ENCODE results near the gene AK5. TPM values are rescaled to one million over a fixed set of nuclear protein-coding genes. Genes with fewer than 3 reads are reported as not detected.
A peak's percentile ranks its signal among the peaks of the same experiment; 100 is the strongest.

The AK5 gene
- total RNA-seq, 1 experiment from 2014 or later: 3.0 TPM

DNA sequence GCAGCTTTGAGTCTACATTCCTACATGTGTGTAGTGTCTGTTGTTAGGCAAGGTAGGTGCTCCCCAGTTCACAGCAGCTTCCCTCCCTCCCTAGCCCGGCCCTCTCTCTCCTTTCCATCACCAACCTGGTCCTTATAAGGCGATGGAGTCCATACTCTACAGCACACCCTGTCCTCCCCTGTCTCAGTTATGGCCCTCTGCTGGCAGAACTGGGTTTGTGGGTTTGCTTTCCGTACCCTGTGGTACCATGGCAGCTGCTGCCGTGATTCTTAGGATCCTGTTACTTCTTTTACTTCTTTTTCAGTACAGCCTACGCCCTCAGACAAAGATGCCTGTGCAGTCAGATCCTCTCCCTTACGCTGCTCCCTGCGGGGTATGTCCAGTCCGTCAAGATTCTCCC, 31.7 kb downstream of the AK5 start:
- ATAC-seq (peak; percentile 96), DNase-seq (ENCODE audit: low read depth, low spot score) (no peak)
- TF ChIP-seq TCF7L2 (IDR thresholded peaks at IDR 0.05; ENCODE audit: low read depth, low read length): no peak
- TF ChIP-seq, protein P1, sequence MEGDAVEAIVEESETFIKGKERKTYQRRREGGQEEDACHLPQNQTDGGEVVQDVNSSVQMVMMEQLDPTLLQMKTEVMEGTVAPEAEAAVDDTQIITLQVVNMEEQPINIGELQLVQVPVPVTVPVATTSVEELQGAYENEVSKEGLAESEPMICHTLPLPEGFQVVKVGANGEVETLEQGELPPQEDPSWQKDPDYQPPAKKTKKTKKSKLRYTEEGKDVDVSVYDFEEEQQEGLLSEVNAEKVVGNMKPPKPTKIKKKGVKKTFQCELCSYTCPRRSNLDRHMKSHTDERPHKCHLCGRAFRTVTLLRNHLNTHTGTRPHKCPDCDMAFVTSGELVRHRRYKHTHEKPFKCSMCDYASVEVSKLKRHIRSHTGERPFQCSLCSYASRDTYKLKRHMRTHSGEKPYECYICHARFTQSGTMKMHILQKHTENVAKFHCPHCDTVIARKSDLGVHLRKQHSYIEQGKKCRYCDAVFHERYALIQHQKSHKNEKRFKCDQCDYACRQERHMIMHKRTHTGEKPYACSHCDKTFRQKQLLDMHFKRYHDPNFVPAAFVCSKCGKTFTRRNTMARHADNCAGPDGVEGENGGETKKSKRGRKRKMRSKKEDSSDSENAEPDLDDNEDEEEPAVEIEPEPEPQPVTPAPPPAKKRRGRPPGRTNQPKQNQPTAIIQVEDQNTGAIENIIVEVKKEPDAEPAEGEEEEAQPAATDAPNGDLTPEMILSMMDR (IDR thresholded peaks at IDR 0.05): peak; percentile 73
- CTCF ChIA-PET: no interaction called here
- Histone ChIP-seq H3K4me1 (ENCODE audit: control insufficient read depth, insufficient read depth, low read length) (no peaks in the 10 kb centered on the region), H3K27me3 (ENCODE audit: control insufficient read depth, insufficient read depth, low read length) (no peaks in the 10 kb centered on the region), H3K36me3 (ENCODE audit: control insufficient read depth, insufficient read depth, low read length) (no peaks in the 10 kb centered on the region), H3K9me3 (ENCODE audit: control insufficient read depth, insufficient read depth, low read depth, low read length) (no peaks in the 10 kb centered on the region), H3K4me3 (ENCODE audit: low read depth in 2 of 2, low read length in 2 of 2) (no peak overlapping the region), H3K27ac (ENCODE audit: low read length) (no peak overlapping the region)
- in situ Hi-C loops (cut with HindIII; ENCODE audit: low pct_unique_long_range_greater_than_20kb, low sequenced_read_pairs) (no loop called here), intact Hi-C loops (cut with micrococcal nuclease; ENCODE audit: unreplicated experiment) (loop anchor here (10.0 kb wide), 1 partner anchor 169 kb away; no protein-coding TSS in a partner anchor)
- BruUV-seq (replicated peaks): no TSS peak
- POLR2A ChIA-PET: interaction anchor here (0.6 to 0.7 kb wide), 2 partner anchors 41 to 1528 kb away, joined by 14 to 15 read pairs; no protein-coding TSS in a partner anchor

DNA sequence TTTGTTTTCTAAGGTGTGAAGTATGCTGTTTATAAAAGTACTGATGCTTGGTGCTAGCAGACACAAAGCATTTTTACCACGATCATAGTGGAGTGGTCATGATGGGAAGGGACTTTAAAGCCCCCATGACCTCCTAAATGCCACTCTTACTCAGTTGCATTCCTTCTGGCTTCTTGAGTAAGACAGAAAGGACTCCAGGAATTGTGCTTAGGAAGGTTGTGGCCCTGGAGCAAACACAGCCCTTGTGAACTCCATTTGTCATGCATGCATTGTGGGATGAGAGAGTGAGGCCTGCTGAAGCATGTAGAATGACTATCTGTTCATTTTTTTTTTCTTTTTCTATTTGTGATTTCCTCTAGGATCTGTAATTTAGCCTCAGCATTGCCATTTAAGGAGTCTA, 34.2 kb downstream of the AK5 start:
- TF ChIP-seq POLR2AphosphoS5 (IDR thresholded peaks at IDR 0.05; ENCODE audit: low read depth, low read length): no peak
- TF ChIP-seq TCF7L2 (IDR thresholded peaks at IDR 0.05; ENCODE audit: low read depth, low read length): no peak
- TF ChIP-seq, protein P2, sequence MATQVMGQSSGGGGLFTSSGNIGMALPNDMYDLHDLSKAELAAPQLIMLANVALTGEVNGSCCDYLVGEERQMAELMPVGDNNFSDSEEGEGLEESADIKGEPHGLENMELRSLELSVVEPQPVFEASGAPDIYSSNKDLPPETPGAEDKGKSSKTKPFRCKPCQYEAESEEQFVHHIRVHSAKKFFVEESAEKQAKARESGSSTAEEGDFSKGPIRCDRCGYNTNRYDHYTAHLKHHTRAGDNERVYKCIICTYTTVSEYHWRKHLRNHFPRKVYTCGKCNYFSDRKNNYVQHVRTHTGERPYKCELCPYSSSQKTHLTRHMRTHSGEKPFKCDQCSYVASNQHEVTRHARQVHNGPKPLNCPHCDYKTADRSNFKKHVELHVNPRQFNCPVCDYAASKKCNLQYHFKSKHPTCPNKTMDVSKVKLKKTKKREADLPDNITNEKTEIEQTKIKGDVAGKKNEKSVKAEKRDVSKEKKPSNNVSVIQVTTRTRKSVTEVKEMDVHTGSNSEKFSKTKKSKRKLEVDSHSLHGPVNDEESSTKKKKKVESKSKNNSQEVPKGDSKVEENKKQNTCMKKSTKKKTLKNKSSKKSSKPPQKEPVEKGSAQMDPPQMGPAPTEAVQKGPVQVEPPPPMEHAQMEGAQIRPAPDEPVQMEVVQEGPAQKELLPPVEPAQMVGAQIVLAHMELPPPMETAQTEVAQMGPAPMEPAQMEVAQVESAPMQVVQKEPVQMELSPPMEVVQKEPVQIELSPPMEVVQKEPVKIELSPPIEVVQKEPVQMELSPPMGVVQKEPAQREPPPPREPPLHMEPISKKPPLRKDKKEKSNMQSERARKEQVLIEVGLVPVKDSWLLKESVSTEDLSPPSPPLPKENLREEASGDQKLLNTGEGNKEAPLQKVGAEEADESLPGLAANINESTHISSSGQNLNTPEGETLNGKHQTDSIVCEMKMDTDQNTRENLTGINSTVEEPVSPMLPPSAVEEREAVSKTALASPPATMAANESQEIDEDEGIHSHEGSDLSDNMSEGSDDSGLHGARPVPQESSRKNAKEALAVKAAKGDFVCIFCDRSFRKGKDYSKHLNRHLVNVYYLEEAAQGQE (IDR thresholded peaks at IDR 0.05; ENCODE audit: insufficient read depth in 1 of 2, low read depth in 2 of 2, low read length in 1 of 2): no peak
- no peak for TF ChIP-seq SIN3A (IDR thresholded peaks at IDR 0.05; ENCODE audit: borderline replicate concordance, insufficient read depth, low read depth, low read length)
- TF ChIP-seq, protein P1 (IDR thresholded peaks at IDR 0.05): no peak
- no peaks in the 10 kb centered on the region for H3K9me3 ChIP-seq (ENCODE audit: control insufficient read depth, insufficient read depth, low read depth, low read length)
- ChIA-PET CTCF (no interaction called here), POLR2A (no interaction called here)
- no peak overlapping the region for H3K27ac ChIP-seq (ENCODE audit: low read length)
- ATAC-seq: no peak
- H3K27me3 ChIP-seq (ENCODE audit: control insufficient read depth, insufficient read depth, low read length): no peaks in the 10 kb centered on the region
- in situ Hi-C loops (cut with HindIII; ENCODE audit: low pct_unique_long_range_greater_than_20kb, low sequenced_read_pairs) (no loop called here), intact Hi-C loops (cut with micrococcal nuclease; ENCODE audit: unreplicated experiment) (loop anchor here (10.0 kb wide), 1 partner anchor 171 kb away; no protein-coding TSS in a partner anchor)
- no peak for DNase-seq (ENCODE audit: low read depth, low spot score)
- no peaks in the 10 kb centered on the region for H3K4me1 ChIP-seq (ENCODE audit: control insufficient read depth, insufficient read depth, low read length)
- no TSS peak for BruUV-seq (replicated peaks)
- no peaks in the 10 kb centered on the region for H3K36me3 ChIP-seq (ENCODE audit: control insufficient read depth, insufficient read depth, low read length)
- no peak overlapping the region for H3K4me3 ChIP-seq (ENCODE audit: low read depth in 2 of 2, low read length in 2 of 2)
